ENCODE data around the gene KRAS.

GRCh38 chr12:25186038-25186787 lies 64.5 kb downstream of the KRAS start:
- TF ChIP-seq CTCF (conservative IDR thresholded peaks at IDR 0.05; ENCODE audit: low read depth, low read length) (no peak), SMC3 (IDR thresholded peaks at IDR 0.05; ENCODE audit: low read depth, low read length) (no peak), POLR2A (IDR thresholded peaks at IDR 0.05; ENCODE audit: low read depth, low read length) (no peak), NFE2L2 (IDR thresholded peaks at IDR 0.05; ENCODE audit: low read depth, low read length) (no peak), RCOR1 (IDR thresholded peaks at IDR 0.05; ENCODE audit: insufficient replicate concordance, low read length) (no peak), RFX5 (IDR thresholded peaks at IDR 0.05; ENCODE audit: low read depth, low read length) (no peak)
